Endothelial cell of umbilical vein (primary cell): ENCODE data around the gene RNF150.

Experiments used
- CTCF ChIP-seq, 2 donors: IDR thresholded peaks; 1 replicate in 1 of 2; 2 replicates in 1 of 2; pipeline ENCODE4 v1.5.1; 2011; ENCODE audit warnings: low read length in 2 of 2, mild to moderate bottlenecking in 2 of 2, moderate library complexity in 2 of 2, control low read depth in 1 of 2, inconsistent platforms in 1 of 2, low read depth in 1 of 2; ENCODE audit not compliant: insufficient read depth in 1 of 2; ENCODE audit errors: extremely low read depth in 1 of 2
- EZH2 ChIP-seq: IDR thresholded peaks from 2 replicates; pipeline ENCODE4 v1.6.1; 2012; ENCODE audit warnings: borderline replicate concordance, low read depth, mild to moderate bottlenecking, moderate library complexity, low read length, inconsistent platforms; ENCODE audit not compliant: severe bottlenecking
- FOS ChIP-seq: IDR thresholded peaks from 2 replicates; pipeline ENCODE4 v1.6.1; 2011; ENCODE audit warnings: mild to moderate bottlenecking, low read length, moderate library complexity, borderline replicate concordance; ENCODE audit not compliant: insufficient read depth
- MAX ChIP-seq: IDR thresholded peaks from 2 replicates; pipeline ENCODE4 v1.6.1; 2011; ENCODE audit not compliant: insufficient read depth, insufficient read length
- MYC ChIP-seq: IDR thresholded peaks from one replicate; pipeline ENCODE4 v1.6.1; 2011; ENCODE audit warnings: mild to moderate bottlenecking, low read depth, low read length
- POLR2A ChIP-seq: IDR thresholded peaks from 2 replicates; pipeline ENCODE4 v1.6.1; 2012; ENCODE audit warnings: low read depth, mild to moderate bottlenecking, control low read depth, low read length
- POLR2AphosphoS5 ChIP-seq: IDR thresholded peaks from 2 replicates; pipeline ENCODE4 v1.6.1; 2012; ENCODE audit warnings: low read depth, mild to moderate bottlenecking, control low read depth, low read length, moderate library complexity; ENCODE audit not compliant: insufficient read depth

- TF ChIP-seq CTCF (IDR thresholded peaks at IDR 0.05; ENCODE audit: extremely low read depth in 1 of 2, insufficient read depth in 1 of 2, low read depth in 1 of 2, low read length in 2 of 2) (no peak), FOS (no peak), EZH2 (no peak), MAX (no peak), POLR2A (no peak), POLR2AphosphoS5 (no peak), MYC (no peak)
Measured at GRCh38 chr4:141101511-141101910, 31.8 kb downstream of the RNF150 start.
